ENCODE measurements around the gene SPOCK2.

GRCh38 chr10:72026278-72027111, 61.9 kb downstream of the SPOCK2 start:
- TF ChIP-seq REST (IDR thresholded peaks at IDR 0.05; ENCODE audit: low read depth, low read length) (no peak), CTCF (IDR thresholded peaks at IDR 0.05) (no peak), TEAD4 (IDR thresholded peaks at IDR 0.05; ENCODE audit: borderline replicate concordance, insufficient read depth) (no peak)
